Urinary bladder (tissue), 4 donors: Measurements from ENCODE around the gene PKP3. TPM values are rescaled to one million over a fixed set of nuclear protein-coding genes. Genes with fewer than 3 reads are reported as not detected.
A peak's percentile ranks its signal among the peaks of the same experiment; 100 is the strongest.

Experiments used
- DNase-seq: peaks from one replicate; pipeline ENCODE4 v3.0.0-alpha.2; 2015; ENCODE audit errors: extremely low spot score
- H3K27ac ChIP-seq: one replicate; pipeline ENCODE4 v1.5.1; 2013; ENCODE audit warnings: low read depth, mild to moderate bottlenecking, moderate library complexity
- H3K36me3 ChIP-seq: one replicate; pipeline ENCODE4 v1.6.1; 2013; ENCODE audit warnings: mild to moderate bottlenecking, moderate library complexity; ENCODE audit not compliant: insufficient read depth
- H3K4me1 ChIP-seq: one replicate; pipeline ENCODE4 v1.6.1; 2013; ENCODE audit warnings: mild to moderate bottlenecking, moderate library complexity; ENCODE audit not compliant: insufficient read depth
- H3K4me3 ChIP-seq: one replicate; pipeline ENCODE4 v1.5.1; 2013; ENCODE audit warnings: low read depth, low read length
- WGBS: extraction: QIAGEN DNeasy Blood & Tissue Kit; methylation state at CpG from one replicate; pipeline ENCODE4 v1.1.7; 2013; 5-methylcytosine and 5-hydroxymethylcytosine counted together
- polyA plus RNA-seq: library from polyadenylated mRNA; stranded (reverse); fragments of 200-250 nt; gene quantifications from one replicate; pipeline ENCODE4 v1.2.3, GENCODE V29; 2013
- total RNA-seq: library from RNA; depleted of rRNA; stranded (reverse); fragments of >200 nt; gene quantifications from one replicate; pipeline ENCODE4 v1.2.3, GENCODE V29; 2014
- donor health status: healthy with polysubstance abuse.
- donor health status: healthy.

Gene PKP3
- total and polyA plus RNA-seq, 2 donors, result 5.2 to 8.4 TPM

GRCh38 chr11:368414-369335 is 25.3 kb upstream of the PKP3 start:
- peak overlapping the region; percentile 48 for H3K4me3 ChIP-seq
- H3K36me3 ChIP-seq, result no peaks in the 10 kb centered on the region
- H3K4me1 ChIP-seq, result no peaks in the 10 kb centered on the region
- no peak overlapping the region for H3K27ac ChIP-seq
- 3% methylated on average over 60 of the region's 61 CpGs for WGBS
- no peak for DNase-seq

GRCh38 chr11:369336-370018 is 24.5 kb upstream of the PKP3 start, which contains the start of gene B4GALNT4:
B4GALNT4 (plus strand) TSS chr11:369499; CDS start chr11:369804, 305 bp downstream.
- no peaks in the 10 kb centered on the region for H3K4me1 ChIP-seq
- no peaks in the 10 kb centered on the region for H3K36me3 ChIP-seq
- 2% methylated on average over 96 of the region's 118 CpGs for whole genome bisulfite sequencing
- H3K4me3 ChIP-seq, result peak within 1 kb of the TSS; percentile 48
- no peak for DNase-seq
- H3K27ac ChIP-seq, result no peak within 1 kb of the TSS

- WGBS, result 28% methylated on average over 41 of the region's 42 CpGs
- DNase-seq, result no peak
- Histone ChIP-seq H3K4me1 (no peaks in the 10 kb centered on the region), H3K36me3 (no peaks in the 10 kb centered on the region), H3K4me3 (peak overlapping the region; percentile 48), H3K27ac (no peak overlapping the region)
Measured at GRCh38 chr11:370070-370941, 23.7 kb upstream of the PKP3 start.

GRCh38 chr11:371051-371450 is 23.0 kb upstream of the PKP3 start:
- DNase-seq, result no peak
- Histone ChIP-seq H3K27ac (no peak overlapping the region), H3K4me1 (no peaks in the 10 kb centered on the region), H3K4me3 (no peak overlapping the region), H3K36me3 (no peaks in the 10 kb centered on the region)
- WGBS, result 83% methylated on average over 5 of the region's 5 CpGs

GRCh38 chr11:371716-372590 is 22.1 kb upstream of the PKP3 start:
- Histone ChIP-seq H3K27ac (no peak overlapping the region), H3K4me1 (no peaks in the 10 kb centered on the region), H3K4me3 (no peak overlapping the region), H3K36me3 (no peaks in the 10 kb centered on the region)
- no peak for DNase-seq
- WGBS, result 89% methylated on average over 19 of the region's 19 CpGs

- no peaks in the 10 kb centered on the region for H3K4me1 ChIP-seq
- no peaks in the 10 kb centered on the region for H3K36me3 ChIP-seq
- DNase-seq, result no peak
- H3K27ac ChIP-seq, result no peak overlapping the region
- no peak overlapping the region for H3K4me3 ChIP-seq
- 89% methylated on average over 41 of the region's 41 CpGs for WGBS
Measured at GRCh38 chr11:372809-373715, 20.9 kb upstream of the PKP3 start.

- no peak overlapping the region for H3K4me3 ChIP-seq
- H3K27ac ChIP-seq, result no peak overlapping the region
- WGBS, result 90% methylated on average over 23 of the region's 23 CpGs
- H3K4me1 ChIP-seq, result no peaks in the 10 kb centered on the region
- no peak for DNase-seq
- no peaks in the 10 kb centered on the region for H3K36me3 ChIP-seq
Measured at GRCh38 chr11:373716-374551, 20.1 kb upstream of the PKP3 start.

GRCh38 chr11:375065-376025 is 18.7 kb upstream of the PKP3 start:
- 93% methylated on average over 41 of the region's 41 CpGs for WGBS
- no peak overlapping the region for H3K4me3 ChIP-seq
- H3K36me3 ChIP-seq, result no peaks in the 10 kb centered on the region
- H3K27ac ChIP-seq, result no peak overlapping the region
- no peaks in the 10 kb centered on the region for H3K4me1 ChIP-seq
- DNase-seq, result no peak

GRCh38 chr11:376531-377173 is 17.4 kb upstream of the PKP3 start:
- no peak for DNase-seq
- H3K36me3 ChIP-seq, result no peaks in the 10 kb centered on the region
- no peak overlapping the region for H3K27ac ChIP-seq
- H3K4me3 ChIP-seq, result no peak overlapping the region
- no peaks in the 10 kb centered on the region for H3K4me1 ChIP-seq
- WGBS, result 96% methylated on average over 70 of the region's 70 CpGs

- WGBS, result 92% methylated on average over 44 of the region's 44 CpGs
- Histone ChIP-seq H3K4me3 (no peak overlapping the region), H3K27ac (no peak overlapping the region)
Measured at GRCh38 chr11:377174-377865, 16.7 kb upstream of the PKP3 start.

More at GRCh38 chr11:377174-377865, 16.7 kb upstream of the PKP3 start:
- Histone ChIP-seq H3K4me1 (no peaks in the 10 kb centered on the region), H3K36me3 (no peaks in the 10 kb centered on the region)
- no peak for DNase-seq
